ENCODE measurements around the gene APOB. TPM values are rescaled to one million over a fixed set of nuclear protein-coding genes. Genes with fewer than 3 reads are reported as not detected.

The APOB gene
- total RNA-seq, 1 experiment from 2014 or later, result 1.5 TPM

DNA sequence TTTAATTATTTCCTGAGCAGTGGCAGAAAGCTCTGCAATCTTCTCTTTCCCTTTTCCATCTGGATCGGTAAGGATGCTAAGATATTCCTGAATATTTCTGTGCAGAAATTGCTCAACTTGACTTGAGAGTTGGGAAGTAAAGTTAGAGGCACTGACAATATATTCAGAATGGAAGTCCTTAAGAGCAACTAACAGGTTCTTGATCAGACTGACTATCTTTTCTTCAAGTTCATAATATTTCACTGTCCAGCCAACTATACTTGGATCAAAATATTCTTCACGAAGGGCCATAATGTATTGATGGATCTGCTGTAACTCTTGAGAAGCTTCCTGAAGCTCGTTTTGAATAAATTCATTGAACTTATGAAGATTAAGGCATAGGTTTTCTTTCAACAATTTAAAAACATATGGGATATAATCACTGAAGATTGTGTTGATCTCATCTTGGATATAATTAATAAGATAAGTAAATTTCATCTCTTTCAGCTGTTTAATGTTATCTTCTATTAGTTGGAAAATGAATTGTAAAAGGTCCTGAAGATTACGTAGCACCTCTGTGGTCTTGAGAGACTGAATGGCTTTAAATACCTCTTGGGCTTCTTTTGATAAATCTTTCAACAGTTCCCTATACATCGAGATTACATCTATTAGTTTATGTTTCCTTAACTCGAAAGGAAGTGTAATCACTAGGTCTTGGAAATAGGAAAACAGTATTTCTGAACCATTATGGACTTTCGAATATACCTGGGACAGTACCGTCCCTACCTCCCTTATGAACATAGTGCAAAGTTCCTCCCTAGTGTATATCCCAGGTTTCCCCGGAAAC, 41.7 kb downstream of the APOB start:
- Mint-ChIP-seq H3K9me3 (peaks cover 6% of the 10 kb centered on the region), H3K36me3 (no peaks in the 10 kb centered on the region), H3K4me1 (no peaks in the 10 kb centered on the region), H3K27ac (no peak overlapping the region), H3K4me3 (no peak overlapping the region), H3K27me3 (ENCODE audit: low read depth) (no peaks in the 10 kb centered on the region; the same call in 1 of the 2 replicates)
- no peak for ATAC-seq
- POLR2A ChIA-PET, result no interaction called here
- TF ChIP-seq, protein P1, sequence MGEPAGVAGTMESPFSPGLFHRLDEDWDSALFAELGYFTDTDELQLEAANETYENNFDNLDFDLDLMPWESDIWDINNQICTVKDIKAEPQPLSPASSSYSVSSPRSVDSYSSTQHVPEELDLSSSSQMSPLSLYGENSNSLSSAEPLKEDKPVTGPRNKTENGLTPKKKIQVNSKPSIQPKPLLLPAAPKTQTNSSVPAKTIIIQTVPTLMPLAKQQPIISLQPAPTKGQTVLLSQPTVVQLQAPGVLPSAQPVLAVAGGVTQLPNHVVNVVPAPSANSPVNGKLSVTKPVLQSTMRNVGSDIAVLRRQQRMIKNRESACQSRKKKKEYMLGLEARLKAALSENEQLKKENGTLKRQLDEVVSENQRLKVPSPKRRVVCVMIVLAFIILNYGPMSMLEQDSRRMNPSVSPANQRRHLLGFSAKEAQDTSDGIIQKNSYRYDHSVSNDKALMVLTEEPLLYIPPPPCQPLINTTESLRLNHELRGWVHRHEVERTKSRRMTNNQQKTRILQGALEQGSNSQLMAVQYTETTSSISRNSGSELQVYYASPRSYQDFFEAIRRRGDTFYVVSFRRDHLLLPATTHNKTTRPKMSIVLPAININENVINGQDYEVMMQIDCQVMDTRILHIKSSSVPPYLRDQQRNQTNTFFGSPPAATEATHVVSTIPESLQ (CRISPR knock-in tag; IDR thresholded peaks at IDR 0.05), result no peak
- TF ChIP-seq CREM (CRISPR knock-in tag; IDR thresholded peaks at IDR 0.05) (no peak), ESRRA (CRISPR knock-in tag; IDR thresholded peaks at IDR 0.05; ENCODE audit: borderline replicate concordance) (no peak), MYBL2 (CRISPR knock-in tag; IDR thresholded peaks at IDR 0.05) (no peak), NFE2L1 (CRISPR knock-in tag; IDR thresholded peaks at IDR 0.05) (no peak)
- TF ChIP-seq, protein P2, sequence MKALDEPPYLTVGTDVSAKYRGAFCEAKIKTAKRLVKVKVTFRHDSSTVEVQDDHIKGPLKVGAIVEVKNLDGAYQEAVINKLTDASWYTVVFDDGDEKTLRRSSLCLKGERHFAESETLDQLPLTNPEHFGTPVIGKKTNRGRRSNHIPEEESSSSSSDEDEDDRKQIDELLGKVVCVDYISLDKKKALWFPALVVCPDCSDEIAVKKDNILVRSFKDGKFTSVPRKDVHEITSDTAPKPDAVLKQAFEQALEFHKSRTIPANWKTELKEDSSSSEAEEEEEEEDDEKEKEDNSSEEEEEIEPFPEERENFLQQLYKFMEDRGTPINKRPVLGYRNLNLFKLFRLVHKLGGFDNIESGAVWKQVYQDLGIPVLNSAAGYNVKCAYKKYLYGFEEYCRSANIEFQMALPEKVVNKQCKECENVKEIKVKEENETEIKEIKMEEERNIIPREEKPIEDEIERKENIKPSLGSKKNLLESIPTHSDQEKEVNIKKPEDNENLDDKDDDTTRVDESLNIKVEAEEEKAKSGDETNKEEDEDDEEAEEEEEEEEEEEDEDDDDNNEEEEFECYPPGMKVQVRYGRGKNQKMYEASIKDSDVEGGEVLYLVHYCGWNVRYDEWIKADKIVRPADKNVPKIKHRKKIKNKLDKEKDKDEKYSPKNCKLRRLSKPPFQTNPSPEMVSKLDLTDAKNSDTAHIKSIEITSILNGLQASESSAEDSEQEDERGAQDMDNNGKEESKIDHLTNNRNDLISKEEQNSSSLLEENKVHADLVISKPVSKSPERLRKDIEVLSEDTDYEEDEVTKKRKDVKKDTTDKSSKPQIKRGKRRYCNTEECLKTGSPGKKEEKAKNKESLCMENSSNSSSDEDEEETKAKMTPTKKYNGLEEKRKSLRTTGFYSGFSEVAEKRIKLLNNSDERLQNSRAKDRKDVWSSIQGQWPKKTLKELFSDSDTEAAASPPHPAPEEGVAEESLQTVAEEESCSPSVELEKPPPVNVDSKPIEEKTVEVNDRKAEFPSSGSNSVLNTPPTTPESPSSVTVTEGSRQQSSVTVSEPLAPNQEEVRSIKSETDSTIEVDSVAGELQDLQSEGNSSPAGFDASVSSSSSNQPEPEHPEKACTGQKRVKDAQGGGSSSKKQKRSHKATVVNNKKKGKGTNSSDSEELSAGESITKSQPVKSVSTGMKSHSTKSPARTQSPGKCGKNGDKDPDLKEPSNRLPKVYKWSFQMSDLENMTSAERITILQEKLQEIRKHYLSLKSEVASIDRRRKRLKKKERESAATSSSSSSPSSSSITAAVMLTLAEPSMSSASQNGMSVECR (CRISPR knock-in tag; IDR thresholded peaks at IDR 0.05; ENCODE audit: borderline replicate concordance), result no peak
- TF ChIP-seq, protein P3, sequence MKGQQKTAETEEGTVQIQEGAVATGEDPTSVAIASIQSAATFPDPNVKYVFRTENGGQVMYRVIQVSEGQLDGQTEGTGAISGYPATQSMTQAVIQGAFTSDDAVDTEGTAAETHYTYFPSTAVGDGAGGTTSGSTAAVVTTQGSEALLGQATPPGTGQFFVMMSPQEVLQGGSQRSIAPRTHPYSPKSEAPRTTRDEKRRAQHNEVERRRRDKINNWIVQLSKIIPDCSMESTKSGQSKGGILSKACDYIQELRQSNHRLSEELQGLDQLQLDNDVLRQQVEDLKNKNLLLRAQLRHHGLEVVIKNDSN (CRISPR knock-in tag; IDR thresholded peaks at IDR 0.05), result no peak
- CTCF ChIA-PET, result no interaction called here
- DNase-seq (ENCODE audit: low spot score), result no peak

DNA sequence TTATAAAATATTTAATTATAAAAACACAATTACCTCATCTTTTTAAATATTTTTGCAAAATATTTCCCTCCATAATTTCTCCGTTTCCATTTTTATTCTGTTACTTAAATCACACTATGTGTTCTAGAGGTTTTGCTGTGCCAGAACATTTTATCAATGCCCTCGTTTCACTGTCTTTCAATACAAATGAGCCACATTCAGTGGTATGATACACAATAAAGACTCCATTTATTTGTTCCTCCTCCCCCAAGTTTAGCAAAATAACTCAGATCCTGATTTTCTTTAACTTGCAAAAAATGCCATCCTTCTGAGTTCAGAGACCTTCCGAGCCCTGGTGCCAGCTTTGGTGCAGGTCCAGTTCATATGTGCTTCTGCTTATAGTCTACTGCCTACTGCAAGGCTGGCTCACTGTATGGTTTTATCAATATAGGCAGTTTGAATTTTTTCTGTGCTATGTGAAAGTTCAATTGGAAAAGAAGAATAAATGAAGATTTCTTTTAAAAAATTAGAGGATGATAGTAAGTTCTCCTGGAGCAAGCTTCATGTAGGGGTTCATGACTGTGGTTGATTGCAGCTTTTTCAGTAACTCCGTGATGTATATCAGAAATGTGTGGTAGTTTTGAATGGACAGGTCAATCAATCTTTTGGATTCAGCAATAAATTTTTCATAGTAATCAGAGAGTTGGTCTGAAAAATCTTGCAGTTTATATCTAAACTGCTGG, 42.5 kb downstream of the APOB start:
- DNase-seq (ENCODE audit: low spot score) (no peak), ATAC-seq (no peak)
- CTCF ChIA-PET, result no interaction called here
- Mint-ChIP-seq H3K4me1 (no peaks in the 10 kb centered on the region), H3K27me3 (ENCODE audit: low read depth) (no peaks in the 10 kb centered on the region; the same call in 1 of the 2 replicates), H3K4me3 (no peak overlapping the region), H3K9me3 (peaks cover 6% of the 10 kb centered on the region), H3K36me3 (no peaks in the 10 kb centered on the region), H3K27ac (no peak overlapping the region)
- POLR2A ChIA-PET, result no interaction called here
- TF ChIP-seq GTF2I (CRISPR knock-in tag; conservative IDR thresholded peaks at IDR 0.05) (no peak), HMGA2 (CRISPR knock-in tag; IDR thresholded peaks at IDR 0.05) (peak; percentile 26; the same call in 1 of the 2 replicates)

DNA sequence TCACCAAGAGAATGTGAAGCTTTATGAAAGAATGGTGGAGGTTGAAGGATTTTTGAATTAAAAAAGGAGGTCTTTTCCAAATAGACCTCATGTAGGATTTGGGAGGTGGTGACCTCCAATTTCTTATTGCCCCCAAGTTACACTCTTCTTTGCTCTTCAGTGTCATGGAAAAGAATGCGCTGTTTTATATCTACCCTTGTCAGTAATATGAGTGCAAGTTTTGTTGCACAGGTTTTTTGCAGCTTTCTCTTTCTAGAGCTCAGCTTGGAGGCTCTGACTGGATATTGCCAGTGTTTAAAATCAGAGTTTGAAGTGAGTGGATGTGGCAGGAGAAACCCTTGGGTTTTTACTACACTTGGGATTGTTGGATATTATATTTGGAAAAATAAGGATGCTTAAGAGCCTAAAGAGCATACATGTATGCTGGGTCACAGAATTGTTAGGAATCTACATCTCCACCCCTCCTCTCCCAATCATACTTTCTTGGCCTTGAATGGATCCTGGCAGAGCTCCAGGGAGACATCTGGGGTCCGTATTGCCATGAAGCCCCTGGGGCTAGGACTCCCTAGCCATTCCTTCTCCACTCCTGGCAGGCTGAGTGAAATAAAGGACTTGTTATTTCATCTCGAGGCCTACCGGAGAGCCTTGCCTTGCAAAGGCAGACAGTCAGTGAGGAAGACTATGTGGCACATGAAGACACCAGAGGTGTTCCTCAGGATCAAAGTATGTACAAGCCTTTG, 43.8 kb downstream of the APOB start:
- ATAC-seq, result no peak; the same call in 1 of the 2 replicates
- TF ChIP-seq, protein P4, sequence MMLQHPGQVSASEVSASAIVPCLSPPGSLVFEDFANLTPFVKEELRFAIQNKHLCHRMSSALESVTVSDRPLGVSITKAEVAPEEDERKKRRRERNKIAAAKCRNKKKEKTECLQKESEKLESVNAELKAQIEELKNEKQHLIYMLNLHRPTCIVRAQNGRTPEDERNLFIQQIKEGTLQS (CRISPR knock-in tag; conservative IDR thresholded peaks at IDR 0.05), result no peak
- TF ChIP-seq ZNF138 (CRISPR knock-in tag; conservative IDR thresholded peaks at IDR 0.05) (no peak), ESRRA (CRISPR knock-in tag; IDR thresholded peaks at IDR 0.05; ENCODE audit: borderline replicate concordance) (no peak), ZNF219 (CRISPR knock-in tag; IDR thresholded peaks at IDR 0.05; ENCODE audit: borderline replicate concordance) (no peak)
- POLR2A ChIA-PET, result no interaction called here
- CTCF ChIA-PET, result no interaction called here
- H3K9me3 Mint-ChIP-seq, result peaks cover 6% of the 10 kb centered on the region
- H3K4me3 Mint-ChIP-seq, result no peak overlapping the region
- H3K4me1 Mint-ChIP-seq, result no peaks in the 10 kb centered on the region
- H3K27ac Mint-ChIP-seq, result no peak overlapping the region
- no peaks in the 10 kb centered on the region; the same call in 1 of the 2 replicates for H3K27me3 Mint-ChIP-seq (ENCODE audit: low read depth)
- H3K36me3 Mint-ChIP-seq, result no peaks in the 10 kb centered on the region
- no peak for DNase-seq (ENCODE audit: low spot score)
